ENCODE measurements around the gene TNFRSF1A.

- TF ChIP-seq CTCF (IDR thresholded peaks at IDR 0.05) (no peak), POLR2A (IDR thresholded peaks at IDR 0.05) (no peak)
Observed at GRCh38 chr12:6360080-6360571, 18.2 kb upstream of the TNFRSF1A start.

Data from tibial nerve (tissue), 3 donors.